Stimulated activated CD4-positive, alpha-beta T cell treated with anti-CD3 and anti-CD28 coated beads, Interleukin-1b, Interleukin-23, amount 100 ng/mL, for 1 hour (primary cell): Measurements from ENCODE around the gene ADAMTS16.

Experiments
- DNase-seq, 2 donors: peaks; one replicate each; pipeline ENCODE4 v3.0.0-alpha.2; 2020; ENCODE audit warnings: low read depth in 2 of 2

Gene ADAMTS16

DNA sequence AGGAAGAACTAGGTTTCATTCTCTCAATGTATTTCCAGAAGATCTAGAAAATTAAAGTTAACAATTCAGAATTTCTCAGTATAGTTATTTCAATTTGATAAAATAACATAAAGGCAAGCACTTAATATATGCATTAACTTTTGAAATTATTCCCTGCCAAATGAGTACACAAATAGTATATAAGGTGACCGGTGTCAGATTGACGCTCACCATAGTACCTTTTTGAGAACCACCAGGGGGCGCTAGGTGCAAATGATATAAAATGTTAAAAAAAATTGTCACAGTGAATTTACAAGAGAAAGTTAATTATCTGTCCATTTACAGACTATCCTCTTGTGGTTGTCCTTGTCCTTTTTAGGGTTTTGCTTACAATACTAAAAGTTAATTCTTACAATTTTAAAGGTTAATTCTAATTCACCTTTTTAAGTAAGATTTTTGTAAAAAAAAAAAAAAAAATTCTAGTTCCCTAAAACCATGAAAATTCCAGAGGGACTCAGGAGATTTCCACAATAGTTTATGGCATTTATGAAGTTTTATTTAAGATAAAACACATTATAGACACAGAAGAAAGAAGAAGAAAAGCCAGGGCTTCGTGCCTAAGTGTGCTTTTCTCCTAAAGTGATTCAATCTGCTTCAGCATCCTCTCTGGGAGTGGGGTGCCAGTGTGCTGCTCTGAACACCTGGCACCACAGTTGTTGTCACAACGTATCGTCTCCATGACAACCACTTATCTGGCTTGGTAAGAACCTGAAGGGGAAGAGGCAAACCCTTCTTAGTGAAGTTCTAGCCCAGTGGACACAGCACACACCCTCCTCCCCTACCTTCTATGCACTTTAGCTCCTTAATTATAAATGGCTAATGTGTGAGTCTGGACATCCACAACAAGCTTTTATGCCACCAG lies 1.7 kb downstream of the ADAMTS16 start:
- peak; percentile 7 to 17 for DNase-seq

DNA sequence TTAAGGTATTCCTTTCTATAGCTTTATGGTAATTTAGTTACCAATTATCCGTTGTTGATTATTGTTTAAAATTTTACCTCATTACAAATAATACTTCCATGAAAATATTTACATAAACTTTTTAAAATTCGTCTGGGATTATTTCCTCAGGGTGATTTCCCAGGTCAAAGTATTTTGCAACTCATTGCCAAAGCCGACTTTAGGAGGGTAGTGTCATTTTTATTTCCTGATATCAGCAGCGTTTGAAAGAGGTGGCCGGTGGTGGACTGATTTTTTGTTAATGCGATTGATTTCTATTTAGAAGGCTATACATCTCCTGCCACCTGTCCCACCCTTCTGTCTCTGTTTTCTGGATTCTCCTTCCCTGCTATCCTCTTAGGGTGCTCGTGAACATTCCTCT lies 4.3 kb downstream of the ADAMTS16 start:
- DNase-seq: no peak

DNA sequence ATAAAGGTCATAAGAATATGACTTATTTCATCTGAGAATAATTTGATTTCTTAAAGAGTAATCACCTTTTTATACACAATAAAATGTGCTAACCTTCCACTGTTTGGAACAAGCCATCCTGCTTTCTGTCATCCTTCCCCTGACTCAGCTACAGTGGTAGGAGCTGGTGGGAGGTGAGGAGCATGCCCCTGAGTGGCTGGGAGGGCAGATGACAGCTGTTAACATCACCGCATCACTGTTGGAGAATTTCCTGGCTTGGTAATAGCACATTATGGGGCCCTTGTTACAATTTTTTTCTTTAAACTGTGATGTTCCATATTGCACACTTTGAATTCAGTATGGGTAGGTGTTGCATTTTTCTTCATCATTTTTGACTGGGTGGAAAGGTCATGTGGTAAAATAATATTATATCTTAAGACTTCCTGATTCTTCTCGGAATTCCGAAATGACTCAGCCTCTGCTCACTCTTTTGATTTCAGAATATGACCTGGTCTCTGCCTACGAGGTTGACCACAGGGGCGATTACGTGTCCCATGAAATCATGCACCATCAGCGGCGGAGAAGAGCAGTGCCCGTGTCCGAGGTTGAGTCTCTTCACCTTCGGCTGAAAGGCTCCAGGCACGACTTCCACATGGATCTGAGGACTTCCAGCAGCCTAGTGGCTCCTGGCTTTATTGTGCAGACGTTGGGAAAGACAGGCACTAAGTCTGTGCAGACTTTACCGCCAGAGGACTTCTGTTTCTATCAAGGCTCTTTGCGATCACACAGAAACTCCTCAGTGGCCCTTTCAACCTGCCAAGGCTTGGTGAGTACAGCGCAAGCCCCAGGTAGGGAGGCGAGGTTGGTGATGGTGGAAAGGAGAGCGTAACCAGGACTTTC lies 5.8 kb downstream of the ADAMTS16 start:
- no peak for DNase-seq

GRCh38 chr5:5146530-5147160 lies 6.5 kb downstream of the ADAMTS16 start:
- DNase-seq: no peak

- DNase-seq: no peak
These were observed 9.0 kb downstream of the ADAMTS16 start for GRCh38 chr5:5149154-5149553.

DNA sequence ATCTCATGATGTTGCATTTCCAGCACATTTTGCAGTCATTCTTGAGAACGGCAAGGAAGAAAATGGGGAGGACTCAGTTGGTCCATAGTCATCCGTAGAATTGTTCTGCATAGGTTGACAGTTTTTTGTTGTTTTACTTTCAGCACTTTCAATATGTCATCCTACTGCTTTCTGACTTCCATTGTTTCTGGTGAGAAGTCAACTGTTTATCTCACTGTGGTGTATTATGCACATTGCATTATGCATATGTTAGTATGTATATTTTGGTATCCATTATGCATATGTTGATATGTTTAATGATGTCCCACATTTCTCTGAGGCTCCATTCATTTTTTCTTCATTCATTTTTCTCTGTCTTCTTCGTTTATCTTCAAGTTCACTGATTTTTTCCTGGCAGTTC lies 10.5 kb downstream of the ADAMTS16 start:
- DNase-seq: no peak

GRCh38 chr5:5154733-5155132 lies 14.6 kb downstream of the ADAMTS16 start:
- no peak for DNase-seq

- no peak for DNase-seq
These were observed 15.5 kb downstream of the ADAMTS16 start for GRCh38 chr5:5155617-5156016.

DNA sequence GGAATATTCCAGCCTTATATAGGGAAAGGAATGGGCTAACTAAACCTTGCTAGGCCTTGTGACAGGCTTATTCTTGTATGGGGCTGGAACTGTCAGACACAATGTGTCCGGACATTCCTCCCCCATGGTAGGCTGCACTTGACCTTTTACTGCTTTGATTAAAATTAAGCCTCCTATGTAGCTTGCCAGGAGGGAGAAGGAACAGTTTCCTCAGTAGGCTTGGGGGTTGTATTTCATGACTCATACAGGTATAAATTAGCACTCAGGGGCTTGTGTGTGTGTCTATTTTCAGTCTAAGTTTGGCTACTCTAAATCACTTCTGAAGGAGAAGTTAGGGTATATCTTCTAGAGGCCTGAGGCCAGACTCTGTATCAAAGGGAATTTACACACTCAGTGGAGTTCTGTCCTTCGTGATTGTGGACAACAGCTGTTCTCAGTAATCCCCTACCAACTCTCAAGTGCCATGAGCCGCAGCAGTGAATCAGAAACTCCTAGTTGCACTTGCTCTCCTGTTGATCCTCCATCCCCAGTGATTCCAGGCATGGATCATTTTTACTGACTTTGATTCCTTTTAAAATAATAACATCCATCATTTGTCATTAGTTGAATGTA lies 16.4 kb downstream of the ADAMTS16 start:
- DNase-seq: no peak

DNA sequence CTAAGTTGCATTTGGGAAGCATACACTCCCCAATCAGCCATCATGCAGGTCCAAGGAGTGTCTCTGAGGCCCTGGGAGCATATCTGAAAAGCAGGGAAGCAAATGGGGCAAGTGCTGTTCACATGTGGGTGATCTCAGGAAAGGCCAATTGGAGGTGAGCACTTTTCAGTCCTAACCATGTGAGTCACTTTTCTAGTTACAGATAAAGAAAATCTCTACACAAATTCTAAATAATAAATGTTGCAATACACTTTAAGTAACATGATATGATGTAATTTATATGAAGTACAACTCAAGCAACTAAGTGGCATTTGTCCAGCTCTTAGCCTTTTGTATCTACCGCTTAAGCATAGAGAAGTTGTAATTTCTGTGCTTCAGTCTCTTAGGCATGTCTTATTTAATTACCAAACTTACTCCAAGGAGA lies 18.4 kb downstream of the ADAMTS16 start:
- DNase-seq: no peak

- DNase-seq: no peak
These were observed 19.4 kb downstream of the ADAMTS16 start for GRCh38 chr5:5159282-5160103.

DNA sequence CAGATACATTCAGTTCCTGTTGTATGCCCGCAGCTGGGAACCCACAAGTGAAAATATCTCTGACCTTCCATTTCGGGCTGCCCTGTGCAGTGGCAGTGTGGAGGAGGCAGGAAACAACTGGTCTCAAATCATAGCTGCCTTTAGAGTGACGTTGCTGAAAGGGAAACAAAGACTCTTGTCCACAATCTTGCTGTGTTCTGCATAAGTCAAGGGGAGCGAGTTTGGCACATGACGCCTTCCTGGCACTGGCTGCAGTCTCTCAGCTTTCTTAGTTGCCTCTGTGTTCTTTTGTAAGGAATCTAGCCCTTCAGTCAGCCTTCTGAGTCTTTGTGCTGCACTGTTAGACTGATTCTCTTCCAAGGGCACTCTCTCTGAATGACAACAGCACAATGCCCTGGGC lies 24.0 kb downstream of the ADAMTS16 start:
- DNase-seq: no peak

GRCh38 chr5:5165541-5166002 lies 25.4 kb downstream of the ADAMTS16 start:
- no peak for DNase-seq

- DNase-seq: no peak
These were observed 29.3 kb downstream of the ADAMTS16 start for GRCh38 chr5:5169466-5169865.

DNA sequence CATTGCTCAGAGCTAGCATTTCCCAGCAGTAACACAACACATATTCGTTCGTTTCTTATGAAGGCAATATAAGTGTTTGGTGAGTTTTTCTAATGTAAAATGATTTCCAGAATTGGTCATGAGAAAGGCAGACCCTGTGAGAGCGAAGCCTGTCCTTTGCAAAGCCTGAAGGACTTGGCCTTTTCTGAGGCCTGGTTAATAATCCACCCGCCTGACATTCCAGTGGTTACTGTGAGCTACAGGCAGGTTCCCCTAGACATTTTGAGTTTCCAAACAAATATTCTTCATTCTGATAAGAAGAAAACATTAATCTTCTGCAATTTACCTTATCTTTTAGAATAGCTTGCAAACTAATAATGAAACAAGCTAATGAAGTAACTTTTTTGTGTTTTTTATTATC lies 38.0 kb downstream of the ADAMTS16 start:
- DNase-seq: no peak

GRCh38 chr5:5178580-5178979 lies 38.5 kb downstream of the ADAMTS16 start:
- no peak for DNase-seq

DNA sequence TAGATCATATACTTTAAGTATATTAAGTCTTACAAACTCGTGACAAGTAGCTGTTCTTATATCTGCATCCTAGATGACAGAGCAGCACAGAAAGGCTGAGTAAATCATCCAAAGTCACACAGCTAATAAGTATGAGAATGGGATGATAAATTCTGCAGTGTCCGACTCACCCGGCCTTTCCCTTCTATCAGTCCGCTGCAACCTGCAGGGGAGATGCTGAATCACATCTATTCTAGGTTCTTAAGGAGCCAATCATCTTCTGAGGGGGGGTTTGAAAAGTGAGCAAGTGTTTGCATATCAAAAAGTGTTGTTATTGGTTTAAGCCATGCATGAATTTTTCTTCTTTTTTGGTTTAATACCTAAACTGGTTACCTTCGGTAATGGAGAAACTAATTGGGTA lies 38.9 kb downstream of the ADAMTS16 start:
- DNase-seq: no peak

GRCh38 chr5:5179597-5179996 lies 39.5 kb downstream of the ADAMTS16 start:
- DNase-seq: no peak

DNA sequence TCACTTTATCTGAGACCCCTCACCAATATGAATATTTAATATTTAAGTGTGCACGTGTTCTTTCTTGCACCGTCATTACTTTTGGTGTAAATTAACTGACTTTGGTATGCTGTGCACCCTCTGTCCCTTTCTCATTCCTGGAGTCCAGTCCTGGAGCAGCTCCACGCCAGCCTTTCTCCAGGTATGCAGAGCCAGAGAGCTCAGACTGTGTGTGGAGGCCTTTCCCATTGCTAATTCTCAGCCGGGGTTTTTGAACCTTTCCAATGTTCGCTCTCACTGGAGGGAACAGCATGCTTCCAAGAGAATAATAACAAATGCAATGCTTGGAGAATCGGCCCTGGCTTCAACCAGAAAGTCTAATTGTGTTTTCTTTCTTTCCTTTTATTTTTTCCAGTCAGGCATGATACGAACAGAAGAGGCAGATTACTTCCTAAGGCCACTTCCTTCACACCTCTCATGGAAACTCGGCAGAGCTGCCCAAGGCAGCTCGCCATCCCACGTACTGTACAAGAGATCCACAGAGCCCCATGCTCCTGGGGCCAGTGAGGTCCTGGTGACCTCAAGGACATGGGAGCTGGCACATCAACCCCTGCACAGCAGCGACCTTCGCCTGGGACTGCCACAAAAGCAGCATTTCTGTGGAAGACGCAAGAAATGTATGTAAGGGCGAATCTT lies 41.7 kb downstream of the ADAMTS16 start:
- no peak for DNase-seq

GRCh38 chr5:5182508-5183188 lies 42.5 kb downstream of the ADAMTS16 start:
- DNase-seq: no peak
